COLO668 (cell line): ENCODE measurements around the gene PTEN.

ENCODE experiments used
- DNase-seq: peaks from one replicate; lab custom pipeline; 2025; ENCODE audit not compliant: unreplicated experiment; lab: John Stamatoyannopoulos, UW

The PTEN gene

GRCh38 chr10:87915989-87916388 lies 52.6 kb downstream of the PTEN start:
- no peak for DNase-seq

- no peak for DNase-seq
Observed at GRCh38 chr10:87916515-87916914, 53.1 kb downstream of the PTEN start.

GRCh38 chr10:87918254-87918859 lies 54.9 kb downstream of the PTEN start:
- no peak for DNase-seq

- DNase-seq, result no peak
Observed at GRCh38 chr10:87920538-87920937, 57.1 kb downstream of the PTEN start.

GRCh38 chr10:87921931-87922688 lies 58.7 kb downstream of the PTEN start:
- no peak for DNase-seq

- DNase-seq, result no peak
Observed at GRCh38 chr10:87923233-87923632, 59.8 kb downstream of the PTEN start.

- peak; percentile 31 for DNase-seq
Observed at GRCh38 chr10:87925570-87925969, 62.1 kb downstream of the PTEN start.

GRCh38 chr10:87927091-87927490 lies 63.7 kb downstream of the PTEN start:
- no peak for DNase-seq

GRCh38 chr10:87928996-87929395 lies 65.6 kb downstream of the PTEN start:
- no peak for DNase-seq

- no peak for DNase-seq
Observed at GRCh38 chr10:87930141-87930540, 66.7 kb downstream of the PTEN start.

GRCh38 chr10:87930934-87931835 lies 67.8 kb downstream of the PTEN start:
- DNase-seq, result no peak

- no peak for DNase-seq
Observed at GRCh38 chr10:87931836-87932230, 68.4 kb downstream of the PTEN start.

GRCh38 chr10:87935290-87936141 lies 72.1 kb downstream of the PTEN start:
- no peak for DNase-seq

GRCh38 chr10:87940210-87940609 lies 76.8 kb downstream of the PTEN start:
- DNase-seq, result no peak

GRCh38 chr10:87942884-87943527 lies 79.6 kb downstream of the PTEN start:
- DNase-seq, result no peak

- DNase-seq, result no peak
Observed at GRCh38 chr10:87945984-87946383, 82.6 kb downstream of the PTEN start.

- no peak for DNase-seq
Observed at GRCh38 chr10:87952612-87953011, 89.2 kb downstream of the PTEN start.

- DNase-seq, result no peak
Observed at GRCh38 chr10:87956055-87956454, 92.6 kb downstream of the PTEN start.

GRCh38 chr10:87957702-87958101 lies 94.3 kb downstream of the PTEN start:
- DNase-seq, result no peak

- no peak for DNase-seq
Observed at GRCh38 chr10:87960230-87960629, 96.8 kb downstream of the PTEN start.
